Fibroblast of mammary gland (primary cell): ENCODE data around the gene ZNF512B.
"Not testable (repeated sequence)": the region's sequence is repeated elsewhere in the genome, so short reads cannot be mapped to it uniquely, and the experiment has no call there.

ENCODE experiments used
- DNase-seq: peaks from one replicate; pipeline ENCODE4 v3.0.0-alpha.2; 2010; ENCODE audit warnings: low read depth
- H3K4me3 ChIP-seq: 2 replicates; pipeline ENCODE4 v1.5.1; 2011; ENCODE audit warnings: low read depth, mild to moderate bottlenecking, low read length, moderate library complexity; ENCODE audit not compliant: control insufficient read depth
- CTCF ChIP-seq: conservative IDR thresholded peaks from 2 replicates; pipeline ENCODE4 v1.5.1; 2011; ENCODE audit warnings: low read depth, low read length, inconsistent platforms; ENCODE audit not compliant: control insufficient read depth, insufficient read depth

The ZNF512B gene

GRCh38 chr20:63962426-63963347 lies 7.0 kb downstream of the ZNF512B start:
- no peak for TF ChIP-seq CTCF
- H3K4me3 ChIP-seq = no peak overlapping the region
- DNase-seq = no peak

- no peak for TF ChIP-seq CTCF
- no peak for DNase-seq
- no peak overlapping the region for H3K4me3 ChIP-seq
Measured at GRCh38 chr20:63961664-63962425, 7.9 kb downstream of the ZNF512B start.

GRCh38 chr20:63960654-63961621 lies 8.8 kb downstream of the ZNF512B start:
- DNase-seq, H3K4me3 ChIP-seq: not testable (repeated sequence)

GRCh38 chr20:63959699-63960075 lies 10.0 kb downstream of the ZNF512B start:
- H3K4me3 ChIP-seq = no peak overlapping the region
- TF ChIP-seq CTCF = no peak
- DNase-seq = no peak

GRCh38 chr20:63958964-63959698 lies 10.6 kb downstream of the ZNF512B start:
- TF ChIP-seq CTCF = no peak
- no peak overlapping the region for H3K4me3 ChIP-seq
- no peak for DNase-seq

GRCh38 chr20:63958471-63958870 lies 11.3 kb downstream of the ZNF512B start:
- no peak overlapping the region for H3K4me3 ChIP-seq
- DNase-seq = no peak
- no peak for TF ChIP-seq CTCF
